22Rv1 (cell line): ENCODE measurements around the gene HOOK2.
A peak's percentile ranks its signal among the peaks of the same experiment; 100 is the strongest.

Source experiments
- H3K27ac ChIP-seq: fragments of 450-650 bp; 2 replicates; pipeline ENCODE4 v1.5.1; 2017
- ZFX ChIP-seq: fragments of 450-650 bp; IDR thresholded peaks from 2 replicates; pipeline ENCODE4 v1.6.1; 2017; ENCODE audit warnings: antibody characterized with exemption, borderline replicate concordance
- TF ChIP-seq, protein P1 (sequence below): fragments of 450-650 bp; IDR thresholded peaks from 2 replicates; pipeline ENCODE4 v1.5.1; 2017; ENCODE audit warnings: mild to moderate bottlenecking

HOOK2 gene

DNA sequence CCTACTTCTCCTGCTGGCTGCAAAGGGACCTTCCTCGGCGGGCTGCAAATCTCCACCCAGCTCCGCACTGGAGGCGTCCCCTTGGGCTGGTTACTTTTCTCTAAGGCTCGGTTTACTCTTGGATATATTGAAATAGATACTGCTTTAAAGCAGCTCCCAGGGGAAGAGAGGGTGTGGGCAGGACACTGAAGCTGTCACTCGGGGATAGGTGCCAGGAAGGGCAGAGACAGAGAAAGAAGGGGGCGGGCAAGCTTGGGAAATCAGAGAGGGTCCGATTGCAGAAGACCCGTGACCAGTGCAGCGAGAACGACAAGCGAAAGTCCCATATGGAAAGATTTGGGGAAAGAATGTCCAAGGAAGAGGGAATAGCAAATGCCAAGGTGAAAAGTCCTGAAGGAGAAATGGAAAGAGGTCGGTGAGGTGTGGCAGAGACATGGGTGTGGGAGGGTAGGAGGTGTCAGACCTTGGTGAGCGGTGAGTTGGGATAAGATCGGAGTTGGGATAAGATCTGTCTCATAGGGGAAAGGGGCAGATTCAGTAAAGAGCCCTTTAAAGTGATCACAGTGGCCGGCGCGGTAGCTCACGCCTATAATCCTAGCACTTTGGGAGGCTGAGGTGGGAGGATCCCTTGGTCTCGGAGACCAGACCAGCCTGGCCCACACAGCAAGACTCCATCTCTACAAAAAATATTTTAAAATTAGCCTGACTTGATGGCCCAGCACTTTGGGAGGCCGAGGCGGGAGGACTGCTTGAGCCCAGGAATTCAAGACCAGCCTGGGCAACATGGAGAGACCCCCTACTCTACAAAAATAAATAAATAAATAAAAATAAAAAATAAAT, 27.1 kb upstream of the HOOK2 start:
- H3K27ac ChIP-seq, result peak overlapping the region; percentile 85
- TF ChIP-seq, protein P1, sequence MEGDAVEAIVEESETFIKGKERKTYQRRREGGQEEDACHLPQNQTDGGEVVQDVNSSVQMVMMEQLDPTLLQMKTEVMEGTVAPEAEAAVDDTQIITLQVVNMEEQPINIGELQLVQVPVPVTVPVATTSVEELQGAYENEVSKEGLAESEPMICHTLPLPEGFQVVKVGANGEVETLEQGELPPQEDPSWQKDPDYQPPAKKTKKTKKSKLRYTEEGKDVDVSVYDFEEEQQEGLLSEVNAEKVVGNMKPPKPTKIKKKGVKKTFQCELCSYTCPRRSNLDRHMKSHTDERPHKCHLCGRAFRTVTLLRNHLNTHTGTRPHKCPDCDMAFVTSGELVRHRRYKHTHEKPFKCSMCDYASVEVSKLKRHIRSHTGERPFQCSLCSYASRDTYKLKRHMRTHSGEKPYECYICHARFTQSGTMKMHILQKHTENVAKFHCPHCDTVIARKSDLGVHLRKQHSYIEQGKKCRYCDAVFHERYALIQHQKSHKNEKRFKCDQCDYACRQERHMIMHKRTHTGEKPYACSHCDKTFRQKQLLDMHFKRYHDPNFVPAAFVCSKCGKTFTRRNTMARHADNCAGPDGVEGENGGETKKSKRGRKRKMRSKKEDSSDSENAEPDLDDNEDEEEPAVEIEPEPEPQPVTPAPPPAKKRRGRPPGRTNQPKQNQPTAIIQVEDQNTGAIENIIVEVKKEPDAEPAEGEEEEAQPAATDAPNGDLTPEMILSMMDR, result no peak
- no peak for TF ChIP-seq ZFX

DNA sequence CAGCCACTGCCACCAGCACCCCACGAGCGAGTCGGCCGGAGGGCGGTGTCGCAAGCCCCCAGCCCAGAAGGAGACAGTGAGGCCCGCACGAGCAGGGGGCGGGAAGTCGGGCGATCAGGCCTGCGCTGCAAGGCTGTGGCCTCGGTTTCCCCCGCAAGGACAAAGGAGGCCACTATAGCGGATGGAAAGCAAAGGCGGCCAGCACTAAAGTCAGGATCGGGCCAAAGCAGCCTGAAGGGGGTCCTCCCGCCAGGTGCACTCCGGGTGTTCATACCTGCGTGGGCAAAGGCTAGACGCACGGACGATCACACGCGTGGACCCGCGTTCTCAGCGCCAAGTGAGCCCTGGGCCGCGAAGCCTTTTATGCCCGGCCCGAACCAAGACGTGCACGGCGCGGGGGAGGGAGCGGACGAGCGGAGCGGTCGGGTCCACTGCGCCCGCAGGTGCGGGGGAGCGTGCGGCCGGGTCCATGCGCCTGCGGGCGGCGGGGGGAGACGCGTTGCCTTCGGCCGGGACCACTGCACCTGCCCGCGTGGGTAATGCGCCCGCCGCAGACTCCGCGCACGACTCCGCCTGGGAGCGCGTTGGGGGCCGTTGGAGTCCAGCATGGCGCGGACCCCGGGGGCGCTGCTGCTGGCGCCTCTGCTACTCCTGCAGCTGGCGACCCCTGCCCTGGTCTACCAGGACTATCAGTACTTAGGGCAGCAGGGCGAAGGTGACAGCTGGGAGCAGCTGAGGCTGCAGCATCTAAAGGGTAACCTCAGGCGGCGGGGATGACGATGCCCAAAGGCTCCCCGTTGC, 26.3 kb upstream of the HOOK2 start, which contains the start of the genes PRDX2 and THSD8:
Gene PRDX2, minus strand, starts transcription at position 335 of the 801 bp plus-strand sequence. CDS start 539 bp downstream, outside the sequence.
Gene THSD8, plus strand, starts transcription at position 604 of the 801 bp plus-strand sequence. Its CDS starts 3 bp downstream, at position 607.
- TF ChIP-seq ZFX, result no peak
- TF ChIP-seq, protein P1, result no peak
- peak within 1 kb of the TSS; percentile 85 for H3K27ac ChIP-seq

DNA sequence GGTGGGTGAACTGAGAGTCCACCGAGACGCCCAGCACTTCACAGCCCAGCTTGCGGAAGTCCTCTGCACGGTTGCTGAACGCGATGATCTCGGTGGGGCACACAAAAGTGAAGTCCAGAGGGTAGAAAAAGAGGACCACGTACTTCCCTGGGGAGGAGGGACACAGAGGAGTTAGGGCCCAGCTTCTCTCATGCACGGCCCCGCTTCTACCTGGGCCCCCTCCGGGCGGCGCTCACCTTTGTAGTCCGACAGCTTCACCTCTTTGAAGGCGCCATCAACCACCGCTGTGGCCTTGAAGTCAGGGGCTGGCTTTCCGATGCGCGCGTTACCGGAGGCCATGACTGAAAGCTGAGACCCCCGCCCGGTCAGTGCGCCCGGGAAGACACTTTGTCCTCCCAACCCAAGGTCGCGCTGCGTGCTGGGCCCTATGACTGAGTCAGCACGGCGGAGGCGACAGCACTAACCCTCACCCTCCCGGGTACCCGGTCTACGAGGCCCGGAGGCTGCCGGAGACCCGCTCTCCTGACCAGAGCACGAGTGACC, 25.6 kb upstream of the HOOK2 start:
- no peak for TF ChIP-seq ZFX
- TF ChIP-seq, protein P1, result no peak
- peak overlapping the region; percentile 85 for H3K27ac ChIP-seq

DNA sequence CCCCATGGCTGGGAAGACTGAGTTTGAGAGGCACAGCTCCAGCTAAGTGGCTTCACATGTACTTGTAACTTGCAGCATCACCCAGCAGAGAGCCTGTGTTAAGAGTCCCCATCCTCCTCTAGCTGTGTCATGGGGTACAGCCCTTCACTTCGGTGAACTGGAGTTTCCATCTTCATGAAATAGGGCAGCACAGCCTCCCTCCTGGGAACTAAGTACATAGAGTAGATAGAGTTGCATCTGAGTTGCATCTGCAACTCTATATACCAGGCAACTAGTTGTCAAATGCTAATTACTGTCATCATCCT, 25.1 kb upstream of the HOOK2 start:
- H3K27ac ChIP-seq, result peak overlapping the region; percentile 85

DNA sequence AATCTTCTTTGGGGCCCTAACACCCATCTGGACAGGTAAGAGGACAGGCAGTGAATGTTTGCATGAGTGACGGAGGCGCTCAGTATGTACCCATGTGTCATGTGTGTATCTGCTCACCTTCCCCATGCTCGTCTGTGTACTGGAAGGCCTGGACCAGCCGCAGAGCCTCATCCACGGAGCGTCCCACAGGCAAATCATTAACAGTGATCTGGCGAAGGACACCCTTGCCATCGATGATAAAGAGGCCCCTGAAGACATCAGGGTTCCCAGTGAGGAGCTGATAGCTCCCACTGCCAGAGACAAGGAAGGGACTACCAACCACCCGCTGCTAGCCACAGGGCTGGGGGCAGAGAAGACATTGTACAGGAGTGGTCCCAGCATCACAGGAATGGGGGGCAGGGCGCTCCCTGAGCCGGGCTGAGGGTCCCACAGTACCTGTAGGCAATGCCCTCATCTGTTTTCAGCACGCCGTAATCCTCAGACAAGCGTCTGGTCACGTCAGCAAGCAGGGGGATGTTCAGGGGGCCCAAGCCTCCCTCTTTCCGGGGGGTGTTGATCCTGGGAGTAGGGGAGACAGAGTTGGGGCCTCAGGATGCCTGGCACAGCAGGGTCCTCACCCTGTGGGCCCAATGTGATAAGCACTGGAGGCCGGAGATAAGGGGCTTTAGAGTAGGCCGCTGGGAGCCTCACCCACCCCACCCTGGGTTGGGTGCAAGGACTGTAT, 24.6 kb upstream of the HOOK2 start:
- peak overlapping the region; percentile 85 for H3K27ac ChIP-seq
- TF ChIP-seq, protein P1, result no peak
- TF ChIP-seq ZFX, result no peak

More for the DNA sequence above, 25.1 kb upstream of the HOOK2 start:
- TF ChIP-seq, protein P1, result no peak
- no peak for TF ChIP-seq ZFX

DNA sequence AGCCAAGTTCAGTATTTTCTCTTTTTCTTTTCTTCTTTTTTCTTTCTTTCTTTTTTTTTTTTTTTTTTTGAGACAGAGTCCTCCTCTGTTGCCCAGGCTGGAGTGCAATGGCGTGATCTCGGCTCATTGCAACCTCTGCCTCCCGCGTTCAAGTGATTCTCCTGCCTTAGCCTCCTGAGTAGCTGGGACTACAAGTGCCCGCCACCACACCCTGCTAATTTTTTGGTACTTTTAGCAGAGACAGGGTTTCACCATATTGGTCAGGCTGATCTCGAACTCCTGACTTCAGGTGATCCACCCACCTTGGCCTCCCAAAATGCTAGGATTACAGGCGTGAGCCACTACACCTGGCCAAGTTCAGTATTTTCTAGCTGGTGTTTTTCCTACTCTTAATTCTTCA, 22.3 kb upstream of the HOOK2 start:
- H3K27ac ChIP-seq, result peak overlapping the region; percentile 98; the same call in 1 of the 2 replicates

DNA sequence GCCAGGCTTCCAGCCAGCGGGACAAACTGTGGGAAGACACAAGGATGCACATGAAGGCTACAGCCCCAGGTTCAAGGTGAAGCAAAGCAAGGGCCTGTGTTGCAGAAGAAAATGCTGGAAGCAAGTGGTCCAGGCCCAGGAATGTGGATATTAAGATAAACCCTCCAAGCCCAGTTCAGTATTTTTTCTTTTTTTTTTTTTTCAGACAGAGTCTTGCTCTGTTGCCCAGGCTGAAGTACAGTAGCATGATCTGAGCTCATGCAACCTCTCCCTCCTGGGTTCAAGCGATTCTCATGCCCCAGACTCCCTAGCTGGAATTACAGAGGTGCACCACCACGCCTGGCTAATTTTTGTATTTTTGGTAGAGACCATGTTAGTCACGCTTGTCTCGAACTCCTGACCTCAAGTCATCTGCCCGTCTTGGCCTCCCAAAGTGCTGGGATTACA, 21.8 kb upstream of the HOOK2 start:
- H3K27ac ChIP-seq, result peak overlapping the region; percentile 98; the same call in 1 of the 2 replicates
- TF ChIP-seq, protein P1, result no peak
- TF ChIP-seq ZFX, result no peak
